HepG2 (cell line): Measurements from ENCODE around the gene CDK10. TPM values are rescaled to one million over a fixed set of nuclear protein-coding genes. Genes with fewer than 3 reads are reported as not detected.
A peak's percentile ranks its signal among the peaks of the same experiment; 100 is the strongest.
"Not testable (repeated sequence)": the region's sequence is repeated elsewhere in the genome, so short reads cannot be mapped to it uniquely, and the experiment has no call there.

Experiments used
- ASH2L ChIP-seq: fragments of 300-600, 200-600 bp; sonication (generic); IDR thresholded peaks from 2 replicates; pipeline ENCODE4 v1.7.0; 2017; ENCODE audit warnings: low read depth, mild to moderate bottlenecking, moderate library complexity, mixed read lengths, low read length; ENCODE audit not compliant: insufficient read length
- ELF1 ChIP-seq: sonication (generic); formaldehyde crosslinking; IDR thresholded peaks from 2 replicates; pipeline ENCODE4 v1.4.0; 2020; ENCODE audit warnings: missing genetic modification reagents
- ETV5 ChIP-seq: IDR thresholded peaks from 2 replicates; pipeline ENCODE4 v1.6.1; 2018; ENCODE audit warnings: missing biosample characterization, missing genetic modification reagents, inconsistent platforms, borderline replicate concordance
- FOXA1 ChIP-seq, 2 experiments: fragments of 450-650 bp in 1 of 2; sonication (generic) in 1 of 2; formaldehyde crosslinking in 1 of 2; IDR thresholded peaks; 2 replicates each; pipeline versions ENCODE4 v1.4.0 to v1.6.1; 2016 to 2020; ENCODE audit warnings: missing genetic modification reagents in 1 of 2
- GABPA ChIP-seq, 2 experiments: IDR thresholded peaks; 2 replicates each; pipeline ENCODE4 v1.6.1; 2011 to 2016; ENCODE audit warnings: low read depth in 2 of 2, low read length in 1 of 2, missing biosample characterization in 1 of 2, missing genetic modification characterization in 1 of 2
- GABPB1 ChIP-seq: IDR thresholded peaks from 2 replicates; pipeline ENCODE4 v1.6.1; 2016; ENCODE audit warnings: mild to moderate bottlenecking, missing genetic modification reagents, moderate library complexity, missing compliant biosample characterization
- JUN ChIP-seq: sonication (generic); formaldehyde crosslinking; IDR thresholded peaks from 2 replicates; pipeline ENCODE4 v1.4.0; 2020; ENCODE audit warnings: mild to moderate bottlenecking, missing genetic modification reagents
- KLF12 ChIP-seq: sonication (generic); formaldehyde crosslinking; IDR thresholded peaks from 2 replicates; pipeline ENCODE4 v1.4.0; 2020; ENCODE audit warnings: missing genetic modification reagents, borderline replicate concordance
- SRSF1 ChIP-seq: fragments of 200-400 bp; formaldehyde crosslinking; optimal IDR thresholded peaks from 2 replicates; pipeline ENCODE3; 2017; ENCODE audit warnings: mild to moderate bottlenecking, low read depth, low read length, moderate library complexity
- ZNF235 ChIP-seq: sonication (generic); formaldehyde crosslinking; IDR thresholded peaks from 2 replicates; pipeline ENCODE4 v1.8.1; 2023; ENCODE audit warnings: mild to moderate bottlenecking, missing genetic modification reagents, borderline replicate concordance
- ZNF251 ChIP-seq: sonication (generic); formaldehyde crosslinking; IDR thresholded peaks from 2 replicates; pipeline ENCODE4 v1.9.0; 2021; ENCODE audit warnings: mild to moderate bottlenecking, missing genetic modification reagents
- ZNF333 ChIP-seq: sonication (generic); formaldehyde crosslinking; IDR thresholded peaks from 2 replicates; pipeline ENCODE4 v1.4.0; 2020; ENCODE audit warnings: mild to moderate bottlenecking, missing genetic modification reagents, borderline replicate concordance
- ZNF34 ChIP-seq: sonication (generic); formaldehyde crosslinking; IDR thresholded peaks from 2 replicates; pipeline ENCODE4 v1.4.0; 2020; ENCODE audit warnings: mild to moderate bottlenecking, missing genetic modification reagents, borderline replicate concordance
- ZNF510 ChIP-seq: sonication (generic); formaldehyde crosslinking; IDR thresholded peaks from 2 replicates; pipeline ENCODE4 v1.4.0; 2020; ENCODE audit warnings: low read depth, mild to moderate bottlenecking, missing genetic modification reagents
- ZNF556 ChIP-seq: sonication (generic); formaldehyde crosslinking; IDR thresholded peaks from 2 replicates; pipeline ENCODE4 v1.4.0; 2020; ENCODE audit warnings: mild to moderate bottlenecking, missing genetic modification reagents, borderline replicate concordance
- ZNF577 ChIP-seq: sonication (generic); formaldehyde crosslinking; IDR thresholded peaks from 2 replicates; pipeline ENCODE4 v1.4.0; 2020; ENCODE audit warnings: mild to moderate bottlenecking, low read depth, missing genetic modification reagents, borderline replicate concordance
- ZNF589 ChIP-seq: sonication (generic); formaldehyde crosslinking; conservative IDR thresholded peaks from 2 replicates; pipeline ENCODE4 v1.8.0; 2022; ENCODE audit warnings: mild to moderate bottlenecking, moderate library complexity, missing genetic modification reagents
- polyA plus RNA-seq, 8 experiments: library from polyadenylated mRNA; depleted of rRNA in 3 of 8; stranded (reverse) in 7 of 8; unstranded in 1 of 8; fragments of >200 nt; fragmentation: Illumina TruSeq in 4 of 8; extraction: Trizol in 4 of 8; gene quantifications; 2 replicates each; pipeline versions ENCODE4 v1.2.1 to v1.2.3, GENCODE V29; 2011 to 2016; ENCODE audit warnings: low read depth in 4 of 8, missing spikeins in 1 of 8, mixed read lengths in 1 of 8; ENCODE audit not compliant: insufficient read depth in 1 of 8
- total RNA-seq, 5 experiments: library from RNA; depleted of rRNA; stranded (reverse); fragments of >200 nt; fragmentation: Illumina TruSeq; extraction: Trizol; gene quantifications; 2 replicates each; pipeline ENCODE4 v1.2.3, GENCODE V29; 2016; ENCODE audit warnings: low read depth in 1 of 5
- TF ChIP-seq, protein P1 (sequence below): sonication (generic); formaldehyde crosslinking; IDR thresholded peaks from 2 replicates; pipeline ENCODE4 v1.4.0; 2020; ENCODE audit warnings: missing genetic modification reagents
- TF ChIP-seq, protein P2 (sequence below), 2 experiments: sonication (generic) in 1 of 2; formaldehyde crosslinking in 1 of 2; IDR thresholded peaks; 2 replicates each; pipeline versions ENCODE4 v1.4.0 to v1.6.1; 2018 to 2020; ENCODE audit warnings: missing genetic modification reagents in 2 of 2, borderline replicate concordance in 1 of 2, low read depth in 1 of 2, mild to moderate bottlenecking in 1 of 2, missing biosample characterization in 1 of 2
- TF ChIP-seq, protein P3 (sequence below): sonication (generic); formaldehyde crosslinking; IDR thresholded peaks from 2 replicates; pipeline ENCODE4 v1.4.0; 2020; ENCODE audit warnings: mild to moderate bottlenecking, missing genetic modification reagents
- TF ChIP-seq, protein P4 (sequence below): sonication (generic); formaldehyde crosslinking; IDR thresholded peaks from 2 replicates; pipeline ENCODE4 v1.4.0; 2020; ENCODE audit warnings: missing genetic modification reagents

CDK10 gene
- total and polyA plus RNA-seq, 2 of the 13 experiments (the other 11 are each of a cell fraction or from before 2014, with no cell fraction given), result 2.5 to 3.9 TPM

DNA sequence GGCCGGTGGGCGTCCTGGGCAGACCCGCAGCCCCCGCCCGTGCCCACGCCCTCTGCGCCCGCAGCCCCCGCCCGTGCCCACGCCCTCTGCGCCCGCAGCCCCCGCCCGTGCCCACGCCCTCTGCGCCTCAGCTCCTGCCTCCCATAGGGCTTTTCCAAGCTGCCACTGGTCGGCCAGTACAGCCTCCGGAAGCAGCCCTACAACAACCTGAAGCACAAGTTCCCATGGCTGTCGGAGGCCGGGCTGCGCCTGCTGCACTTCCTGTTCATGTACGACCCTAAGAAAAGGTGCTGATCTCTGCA, 8.2 kb downstream of the CDK10 start (continued):
- TF ChIP-seq GABPB1 (CRISPR knock-in tag), result peak; percentile 62
- TF ChIP-seq FOXA1 (IDR thresholded peaks at IDR 0.05); GABPA (IDR thresholded peaks at IDR 0.05; ENCODE audit: low read depth, low read length): not testable (repeated sequence)
- 0 out of 2 replicates have a peak, but pooled peaks have one; percentile 2 for TF ChIP-seq FOXA1 (CRISPR knock-in tag; IDR thresholded peaks at IDR 0.05)
- 0 out of 2 replicates have a peak, but pooled peaks have one; percentile 23 for TF ChIP-seq ZNF333 (CRISPR knock-in tag)
- peak; percentile 52 for TF ChIP-seq SRSF1
- TF ChIP-seq ELF1, result peak; percentile 32; the same call in 1 of the 2 replicates
- 0 out of 2 replicates have a peak, but pooled peaks have one; percentile 19 for TF ChIP-seq ZNF556
- peak; percentile 73 for TF ChIP-seq GABPA (CRISPR knock-in tag; IDR thresholded peaks at IDR 0.05; ENCODE audit: low read depth)
- peak; percentile 6 for TF ChIP-seq ASH2L
- 0 out of 2 replicates have a peak, but pooled peaks have one; percentile 53 for TF ChIP-seq ZNF577 (CRISPR knock-in tag)
- TF ChIP-seq, protein P1, sequence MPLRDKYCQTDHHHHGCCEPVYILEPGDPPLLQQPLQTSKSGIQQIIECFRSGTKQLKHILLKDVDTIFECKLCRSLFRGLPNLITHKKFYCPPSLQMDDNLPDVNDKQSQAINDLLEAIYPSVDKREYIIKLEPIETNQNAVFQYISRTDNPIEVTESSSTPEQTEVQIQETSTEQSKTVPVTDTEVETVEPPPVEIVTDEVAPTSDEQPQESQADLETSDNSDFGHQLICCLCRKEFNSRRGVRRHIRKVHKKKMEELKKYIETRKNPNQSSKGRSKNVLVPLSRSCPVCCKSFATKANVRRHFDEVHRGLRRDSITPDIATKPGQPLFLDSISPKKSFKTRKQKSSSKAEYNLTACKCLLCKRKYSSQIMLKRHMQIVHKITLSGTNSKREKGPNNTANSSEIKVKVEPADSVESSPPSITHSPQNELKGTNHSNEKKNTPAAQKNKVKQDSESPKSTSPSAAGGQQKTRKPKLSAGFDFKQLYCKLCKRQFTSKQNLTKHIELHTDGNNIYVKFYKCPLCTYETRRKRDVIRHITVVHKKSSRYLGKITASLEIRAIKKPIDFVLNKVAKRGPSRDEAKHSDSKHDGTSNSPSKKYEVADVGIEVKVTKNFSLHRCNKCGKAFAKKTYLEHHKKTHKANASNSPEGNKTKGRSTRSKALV (CRISPR knock-in tag), result peak; percentile 28; the same call in 1 of the 2 replicates
- 0 out of 2 replicates have a peak, but pooled peaks have one; percentile 46 for TF ChIP-seq ZNF589 (CRISPR knock-in tag)
- TF ChIP-seq, protein P2, sequence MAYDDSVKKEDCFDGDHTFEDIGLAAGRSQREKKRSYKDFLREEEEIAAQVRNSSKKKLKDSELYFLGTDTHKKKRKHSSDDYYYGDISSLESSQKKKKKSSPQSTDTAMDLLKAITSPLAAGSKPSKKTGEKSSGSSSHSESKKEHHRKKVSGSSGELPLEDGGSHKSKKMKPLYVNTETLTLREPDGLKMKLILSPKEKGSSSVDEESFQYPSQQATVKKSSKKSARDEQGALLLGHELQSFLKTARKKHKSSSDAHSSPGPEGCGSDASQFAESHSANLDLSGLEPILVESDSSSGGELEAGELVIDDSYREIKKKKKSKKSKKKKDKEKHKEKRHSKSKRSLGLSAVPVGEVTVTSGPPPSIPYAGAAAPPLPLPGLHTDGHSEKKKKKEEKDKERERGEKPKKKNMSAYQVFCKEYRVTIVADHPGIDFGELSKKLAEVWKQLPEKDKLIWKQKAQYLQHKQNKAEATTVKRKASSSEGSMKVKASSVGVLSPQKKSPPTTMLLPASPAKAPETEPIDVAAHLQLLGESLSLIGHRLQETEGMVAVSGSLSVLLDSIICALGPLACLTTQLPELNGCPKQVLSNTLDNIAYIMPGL (CRISPR knock-in tag; IDR thresholded peaks at IDR 0.05; ENCODE audit: borderline replicate concordance in 1 of 2, low read depth in 1 of 2), result 0 out of 4 replicates have a peak, but pooled peaks have one; percentile 9 to 45
- TF ChIP-seq, protein P3, sequence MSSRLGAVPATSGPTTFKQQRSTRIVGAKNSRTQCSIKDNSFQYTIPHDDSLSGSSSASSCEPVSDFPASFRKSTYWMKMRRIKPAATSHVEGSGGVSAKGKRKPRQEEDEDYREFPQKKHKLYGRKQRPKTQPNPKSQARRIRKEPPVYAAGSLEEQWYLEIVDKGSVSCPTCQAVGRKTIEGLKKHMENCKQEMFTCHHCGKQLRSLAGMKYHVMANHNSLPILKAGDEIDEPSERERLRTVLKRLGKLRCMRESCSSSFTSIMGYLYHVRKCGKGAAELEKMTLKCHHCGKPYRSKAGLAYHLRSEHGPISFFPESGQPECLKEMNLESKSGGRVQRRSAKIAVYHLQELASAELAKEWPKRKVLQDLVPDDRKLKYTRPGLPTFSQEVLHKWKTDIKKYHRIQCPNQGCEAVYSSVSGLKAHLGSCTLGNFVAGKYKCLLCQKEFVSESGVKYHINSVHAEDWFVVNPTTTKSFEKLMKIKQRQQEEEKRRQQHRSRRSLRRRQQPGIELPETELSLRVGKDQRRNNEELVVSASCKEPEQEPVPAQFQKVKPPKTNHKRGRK (CRISPR knock-in tag), result 0 out of 2 replicates have a peak, but pooled peaks have one; percentile 33
- 0 out of 2 replicates have a peak, but pooled peaks have one; percentile 90 for TF ChIP-seq ZNF34
- TF ChIP-seq ZNF510, result 0 out of 2 replicates have a peak, but pooled peaks have one; percentile 73
- peak; percentile 43; the same call in 1 of the 2 replicates for TF ChIP-seq JUN (CRISPR knock-in tag)
- TF ChIP-seq, protein P4, sequence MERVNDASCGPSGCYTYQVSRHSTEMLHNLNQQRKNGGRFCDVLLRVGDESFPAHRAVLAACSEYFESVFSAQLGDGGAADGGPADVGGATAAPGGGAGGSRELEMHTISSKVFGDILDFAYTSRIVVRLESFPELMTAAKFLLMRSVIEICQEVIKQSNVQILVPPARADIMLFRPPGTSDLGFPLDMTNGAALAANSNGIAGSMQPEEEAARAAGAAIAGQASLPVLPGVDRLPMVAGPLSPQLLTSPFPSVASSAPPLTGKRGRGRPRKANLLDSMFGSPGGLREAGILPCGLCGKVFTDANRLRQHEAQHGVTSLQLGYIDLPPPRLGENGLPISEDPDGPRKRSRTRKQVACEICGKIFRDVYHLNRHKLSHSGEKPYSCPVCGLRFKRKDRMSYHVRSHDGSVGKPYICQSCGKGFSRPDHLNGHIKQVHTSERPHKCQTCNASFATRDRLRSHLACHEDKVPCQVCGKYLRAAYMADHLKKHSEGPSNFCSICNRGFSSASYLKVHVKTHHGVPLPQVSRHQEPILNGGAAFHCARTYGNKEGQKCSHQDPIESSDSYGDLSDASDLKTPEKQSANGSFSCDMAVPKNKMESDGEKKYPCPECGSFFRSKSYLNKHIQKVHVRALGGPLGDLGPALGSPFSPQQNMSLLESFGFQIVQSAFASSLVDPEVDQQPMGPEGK, result 0 out of 2 replicates have a peak, but pooled peaks have one; percentile 18
- TF ChIP-seq KLF12 (CRISPR knock-in tag), result peak; percentile 34; the same call in 1 of the 2 replicates
- 0 out of 2 replicates have a peak, but pooled peaks have one; percentile 17 for TF ChIP-seq ZNF251 (CRISPR knock-in tag)
- TF ChIP-seq ETV5 (CRISPR knock-in tag), result peak; percentile 39; the same call in 1 of the 2 replicates
- peak; percentile 83; the same call in 1 of the 2 replicates for TF ChIP-seq ZNF235 (CRISPR knock-in tag)
